Vagina (tissue), 2 donors: ENCODE results near the gene ZGRF1.

Source experiments
- CTCF ChIP-seq, 3 experiments: fragments of 450-650 bp in 2 of 3; fragments of 200-600 bp in 1 of 3; sonication (generic) in 1 of 3; IDR thresholded peaks; one replicate each; pipeline ENCODE4 v1.5.1; 2017 to 2019; ENCODE audit warnings: antibody characterized with exemption in 3 of 3, mild to moderate bottlenecking in 2 of 3, moderate library complexity in 2 of 3
- POLR2A ChIP-seq, 2 donors: fragments of 450-650 bp; IDR thresholded peaks; one replicate each; pipeline ENCODE4 v1.6.1; 2017; ENCODE audit warnings: antibody characterized with exemption in 2 of 2, mild to moderate bottlenecking in 2 of 2, moderate library complexity in 2 of 2
- POLR2AphosphoS5 ChIP-seq, 2 donors: sonication (generic); formaldehyde crosslinking; IDR thresholded peaks; one replicate each; pipeline ENCODE4 v1.9.0; 2017; ENCODE audit warnings: antibody characterized with exemption in 2 of 2, mild to moderate bottlenecking in 2 of 2, low read depth in 1 of 2; ENCODE audit not compliant: insufficient read depth in 1 of 2

- TF ChIP-seq CTCF (IDR thresholded peaks at IDR 0.05) (no peak), POLR2A (IDR thresholded peaks at IDR 0.05) (no peak), POLR2AphosphoS5 (IDR thresholded peaks at IDR 0.05; ENCODE audit: insufficient read depth in 1 of 2, low read depth in 1 of 2) (no peak)
These were observed 27.9 kb upstream of the ZGRF1 start for GRCh38 chr4:112664611-112665010.
